ENCODE measurements around the gene IGF2BP2. TPM values are rescaled to one million over a fixed set of nuclear protein-coding genes. Genes with fewer than 3 reads are reported as not detected.

Gene IGF2BP2
- total RNA-seq, 4 donors from 2014 or later: 5.1 to 29.8 (median 9.3) TPM

- TF ChIP-seq POLR2A (IDR thresholded peaks at IDR 0.05): no peak
- no peak for TF ChIP-seq CTCF (IDR thresholded peaks at IDR 0.05)
- 63 to 69% methylated on average over 5 of the region's 5 CpGs for WGBS, 2 donors
Measured at GRCh38 chr3:185750702-185751101, 74.1 kb downstream of the IGF2BP2 start.

DNA sequence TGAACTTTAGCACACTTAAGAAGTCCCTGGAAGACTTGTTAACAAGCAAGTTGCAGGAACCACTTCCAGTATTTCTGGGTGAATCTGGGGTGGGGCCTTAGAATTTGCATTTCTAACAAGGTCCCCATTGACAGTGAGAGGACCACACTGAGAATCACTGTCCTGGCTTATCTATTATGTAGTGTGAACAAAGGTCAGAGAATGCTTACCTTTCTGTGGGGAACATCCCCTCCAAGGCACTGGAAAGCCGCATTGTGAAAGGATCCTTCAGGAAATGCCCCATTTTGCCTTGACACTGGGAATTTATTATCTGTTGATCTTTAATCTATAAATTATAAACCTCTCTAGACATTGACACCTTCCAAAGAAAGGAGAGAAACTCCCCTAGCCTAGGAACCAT lies 74.8 kb downstream of the IGF2BP2 start:
- DNase-seq (ENCODE audit: low spot score in 2 of 2): no peak
- TF ChIP-seq POLR2A (IDR thresholded peaks at IDR 0.05) (no peak), CTCF (IDR thresholded peaks at IDR 0.05) (no peak)
- 95 to 96% methylated on average over 1 of the region's 1 CpG for WGBS, 2 donors
- intact Hi-C loops (cut with DNase I; ENCODE audit: low total_unique reads): no loop called here
- no peak overlapping the region for H3K4me3 ChIP-seq (ENCODE audit: low read depth, poor library complexity, severe bottlenecking)

More at GRCh38 chr3:185750702-185751101, 74.1 kb downstream of the IGF2BP2 start:
- DNase-seq (ENCODE audit: low spot score in 2 of 2): no peak
- H3K4me3 ChIP-seq (ENCODE audit: low read depth, poor library complexity, severe bottlenecking): no peak overlapping the region
- intact Hi-C loops (cut with DNase I; ENCODE audit: low total_unique reads): no loop called here

DNA sequence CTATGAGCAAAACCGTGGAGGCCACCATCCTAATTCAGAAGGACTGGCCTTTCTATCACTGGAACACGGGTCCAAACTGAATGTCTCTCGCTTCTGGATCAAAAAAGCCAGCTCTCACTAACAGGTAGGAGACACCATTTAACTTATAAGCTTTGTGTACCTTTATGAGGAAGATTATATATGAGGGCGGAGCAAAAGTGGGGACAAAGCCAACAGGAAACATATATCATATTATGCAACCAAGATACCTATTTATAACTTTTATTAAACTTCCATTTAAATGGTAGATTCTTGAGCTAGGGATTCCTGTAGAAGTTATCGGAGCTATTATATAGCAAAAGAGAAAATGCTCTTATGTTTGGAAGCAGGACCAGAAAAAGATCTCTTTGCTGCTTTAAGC lies 78.4 kb downstream of the IGF2BP2 start:
- TF ChIP-seq POLR2A (IDR thresholded peaks at IDR 0.05) (no peak), CTCF (IDR thresholded peaks at IDR 0.05) (no peak)
- intact Hi-C loops (cut with DNase I; ENCODE audit: low total_unique reads): no loop called here
- WGBS, 2 donors: 39 to 42% methylated on average over 5 of the region's 5 CpGs
- no peak for DNase-seq (ENCODE audit: low spot score in 2 of 2)
- no peak overlapping the region for H3K4me3 ChIP-seq (ENCODE audit: low read depth, poor library complexity, severe bottlenecking)

DNA sequence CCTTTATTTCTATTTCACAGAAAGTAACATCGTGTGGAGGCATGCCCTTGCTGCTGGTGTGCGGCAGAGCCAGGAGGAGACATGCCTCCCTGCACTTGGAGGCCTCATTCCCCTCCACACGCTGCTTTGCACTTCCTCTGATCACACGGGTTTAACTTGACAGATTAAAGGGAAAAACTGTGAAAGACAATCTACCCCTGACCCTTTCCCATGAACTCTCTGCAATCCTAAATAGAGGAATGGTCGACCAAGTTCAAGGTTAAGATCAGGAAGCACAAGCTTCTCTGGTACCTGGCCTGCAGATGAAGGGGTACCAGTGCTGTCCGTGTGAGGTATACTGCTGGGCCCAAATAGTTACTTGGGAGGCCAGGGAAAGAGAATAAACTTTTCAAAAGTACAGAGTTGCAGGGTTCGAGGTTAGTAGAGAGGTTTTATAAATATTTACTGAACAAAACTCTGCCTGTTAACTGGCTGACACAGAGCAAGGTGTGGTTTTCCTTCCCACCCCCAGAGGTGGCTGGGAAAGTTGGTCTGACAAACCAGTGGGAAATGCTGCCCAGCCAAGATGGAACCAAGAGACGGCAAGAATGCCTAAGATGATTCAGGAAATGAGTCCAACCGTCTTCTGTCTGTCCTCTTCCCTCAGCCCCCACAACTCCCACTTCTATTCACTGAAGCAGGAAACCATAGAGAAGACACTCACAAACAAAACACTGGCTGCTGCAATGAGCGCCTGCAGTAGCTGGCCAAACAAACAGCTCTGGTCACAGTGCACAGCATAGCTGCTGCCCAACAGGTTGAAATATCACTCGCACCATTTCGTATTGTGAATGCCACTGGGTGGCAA lies 79.6 kb downstream of the IGF2BP2 start:
- TF ChIP-seq POLR2A (IDR thresholded peaks at IDR 0.05) (no peak), CTCF (IDR thresholded peaks at IDR 0.05) (no peak)
- 37 to 38% methylated on average over 12 of the region's 12 CpGs for WGBS, 2 donors
- no peak overlapping the region for H3K4me3 ChIP-seq (ENCODE audit: low read depth, poor library complexity, severe bottlenecking)
- intact Hi-C loops (cut with DNase I; ENCODE audit: low total_unique reads): no loop called here
- no peak for DNase-seq (ENCODE audit: low spot score in 2 of 2)

DNA sequence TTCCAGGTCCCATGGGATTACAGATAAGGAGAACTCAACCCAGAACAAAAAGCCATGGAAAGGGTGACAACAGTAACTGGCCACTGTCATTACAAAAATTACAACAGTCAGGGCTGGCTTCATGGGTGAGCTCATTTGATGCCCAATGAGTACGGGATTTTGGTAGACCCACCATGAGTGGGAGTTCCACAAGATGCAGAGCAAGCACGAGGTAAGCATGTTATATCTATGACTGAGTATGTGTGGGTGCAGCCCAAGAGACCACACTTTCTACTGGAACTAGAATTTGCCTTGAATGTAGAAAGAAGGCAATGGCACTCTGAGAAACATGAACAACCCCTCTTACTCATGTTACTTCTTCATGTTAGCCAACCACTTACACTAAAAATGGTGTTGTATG lies 83.3 kb downstream of the IGF2BP2 start:
- no peak overlapping the region for H3K4me3 ChIP-seq (ENCODE audit: low read depth, poor library complexity, severe bottlenecking)
- DNase-seq (ENCODE audit: low spot score in 2 of 2): no peak
- whole genome bisulfite sequencing, 2 donors: 82 to 90% methylated on average over 2 of the region's 2 CpGs
- intact Hi-C loops (cut with DNase I; ENCODE audit: low total_unique reads): no loop called here
- TF ChIP-seq POLR2A (IDR thresholded peaks at IDR 0.05) (no peak), CTCF (IDR thresholded peaks at IDR 0.05) (no peak)

All from lower leg skin (tissue), 4 donors.